Ramos (cell line): ENCODE data around the gene FKBP14.

ENCODE experiments used
- in situ Hi-C: fragments of 300-500 bp; cut with MboI; formaldehyde crosslinking; loops from one replicate; pipeline ENCODE4 v1.14.3; 2022; ENCODE audit warnings: low sequenced_read_pairs; ENCODE audit not compliant: unreplicated experiment

Gene FKBP14

DNA sequence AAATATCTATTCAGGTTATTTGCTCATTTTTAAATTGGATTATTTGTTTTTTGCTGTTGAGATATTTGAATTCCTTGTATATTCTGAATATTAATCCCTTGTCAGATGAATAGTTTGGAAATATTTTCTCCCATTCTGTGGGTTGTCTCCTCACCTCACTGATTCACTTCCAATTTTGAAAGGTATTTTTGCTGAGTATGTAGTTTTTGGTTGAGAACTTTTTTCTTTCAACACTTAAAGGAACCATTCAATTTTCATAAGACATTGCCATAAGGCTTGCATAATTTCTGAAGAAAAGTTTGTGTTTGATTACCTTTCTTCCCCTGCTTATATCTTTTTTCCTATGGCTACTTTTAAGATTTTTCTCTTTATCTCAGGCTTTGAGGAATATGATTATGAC lies 28.0 kb downstream of the FKBP14 start:
- in situ Hi-C loops: no loop called here

DNA sequence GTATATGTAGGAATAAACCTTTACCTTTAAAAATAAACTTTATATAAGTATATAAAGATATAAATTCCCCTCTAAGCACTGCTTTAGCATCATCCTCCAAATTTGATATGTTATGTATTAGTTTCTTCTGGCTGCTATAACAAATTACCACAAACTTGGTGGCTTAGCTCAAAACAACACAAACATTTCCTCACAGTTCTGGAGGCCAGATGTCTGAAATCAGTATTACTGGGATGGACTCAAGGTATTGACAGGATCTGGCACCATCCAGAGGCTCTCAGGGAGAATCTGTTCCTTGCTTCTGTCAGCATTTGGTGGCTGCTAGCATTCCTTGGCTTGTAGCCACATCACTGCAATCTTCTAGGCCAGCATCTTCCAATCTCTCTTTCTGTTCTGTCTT lies 30.2 kb downstream of the FKBP14 start:
- in situ Hi-C loops: no loop called here

- in situ Hi-C loops: no loop called here
Measured at GRCh38 chr7:29995652-29996051, 30.9 kb downstream of the FKBP14 start.

GRCh38 chr7:29993140-29993539 lies 33.4 kb downstream of the FKBP14 start:
- in situ Hi-C loops: no loop called here

DNA sequence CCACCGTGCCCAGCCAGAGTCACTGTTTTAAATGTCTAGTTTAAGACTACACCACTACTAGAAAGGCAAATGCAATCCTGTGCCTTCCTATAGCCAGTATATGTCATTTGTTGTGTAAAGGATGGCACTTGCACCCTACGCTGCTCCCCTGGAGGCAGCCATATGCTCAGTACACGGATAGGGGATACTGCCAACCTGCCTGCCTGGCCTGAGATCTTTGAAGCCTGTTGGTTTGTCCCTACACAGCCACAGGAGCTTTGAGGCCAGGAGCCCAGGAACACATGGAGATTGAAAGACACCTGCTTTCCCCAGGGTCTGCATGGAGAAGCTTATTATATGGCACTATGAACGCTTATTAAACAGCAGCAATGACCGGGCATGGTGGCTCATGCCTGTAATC lies 34.6 kb downstream of the FKBP14 start:
- in situ Hi-C loops: no loop called here

DNA sequence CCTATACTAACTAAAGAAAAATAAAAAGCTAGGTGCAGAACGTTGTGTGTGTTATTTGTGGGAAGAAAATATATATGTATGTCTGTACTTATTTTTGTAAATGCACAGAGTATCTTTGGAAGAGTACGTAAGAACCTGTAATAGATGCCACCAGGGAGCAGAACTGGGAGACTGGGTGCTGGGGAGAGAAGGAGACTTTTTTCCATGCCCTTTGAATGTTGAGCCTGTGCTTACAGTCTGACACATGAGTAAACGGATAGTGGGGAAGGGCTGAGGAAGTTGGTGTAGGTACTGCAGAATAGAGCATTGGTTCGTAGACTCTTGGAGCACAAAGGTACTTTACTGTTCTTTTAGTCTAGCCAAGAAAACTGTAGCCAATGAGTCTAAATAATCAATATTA lies 35.6 kb downstream of the FKBP14 start:
- in situ Hi-C loops: no loop called here

DNA sequence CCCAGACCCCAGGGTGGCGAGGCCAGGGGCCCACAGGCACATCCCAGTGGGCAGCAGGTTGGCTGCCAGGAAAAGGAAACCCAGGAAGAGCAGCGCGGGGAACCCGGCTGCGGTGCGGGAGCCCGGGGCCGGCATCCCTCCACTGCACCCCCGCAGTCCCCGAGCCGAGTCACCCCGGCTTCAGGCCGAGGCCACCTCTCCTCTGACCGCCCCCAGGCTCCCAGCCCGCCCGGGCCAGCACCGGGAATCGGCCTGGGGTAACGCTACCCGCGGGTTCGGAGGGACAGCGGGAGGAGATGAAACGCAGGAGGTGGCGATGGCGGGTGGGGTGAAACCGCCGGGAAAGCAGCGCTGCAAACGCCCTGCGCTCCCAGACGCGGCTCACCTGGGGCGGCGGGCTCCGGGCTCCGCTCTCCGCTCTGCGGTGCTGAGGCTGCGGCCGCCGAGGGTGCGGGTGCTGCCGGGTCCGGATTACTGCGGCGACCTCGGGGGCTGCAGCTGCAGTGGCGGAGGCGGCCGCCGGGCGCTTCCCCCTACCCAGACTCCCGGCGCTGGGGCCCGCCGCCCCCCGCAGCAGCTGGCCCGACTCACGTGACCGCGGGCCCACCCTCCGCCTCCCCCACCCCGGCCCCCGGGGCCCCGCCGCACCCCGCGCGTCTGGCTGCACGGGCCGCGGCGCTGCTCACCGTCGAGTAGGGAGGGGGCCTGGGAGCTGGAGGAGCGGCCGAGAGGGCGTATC lies 37.1 kb downstream of the FKBP14 start, which contains the start of gene SCRN1:
SCRN1 (minus strand) TSS at position 545 of the 739 bp plus-strand sequence. CDS start 20,734 bp downstream, outside the sequence.
- in situ Hi-C loops: no loop called here

- in situ Hi-C loops: no loop called here
Measured at GRCh38 chr7:29988424-29989256, 37.9 kb downstream of the FKBP14 start.

DNA sequence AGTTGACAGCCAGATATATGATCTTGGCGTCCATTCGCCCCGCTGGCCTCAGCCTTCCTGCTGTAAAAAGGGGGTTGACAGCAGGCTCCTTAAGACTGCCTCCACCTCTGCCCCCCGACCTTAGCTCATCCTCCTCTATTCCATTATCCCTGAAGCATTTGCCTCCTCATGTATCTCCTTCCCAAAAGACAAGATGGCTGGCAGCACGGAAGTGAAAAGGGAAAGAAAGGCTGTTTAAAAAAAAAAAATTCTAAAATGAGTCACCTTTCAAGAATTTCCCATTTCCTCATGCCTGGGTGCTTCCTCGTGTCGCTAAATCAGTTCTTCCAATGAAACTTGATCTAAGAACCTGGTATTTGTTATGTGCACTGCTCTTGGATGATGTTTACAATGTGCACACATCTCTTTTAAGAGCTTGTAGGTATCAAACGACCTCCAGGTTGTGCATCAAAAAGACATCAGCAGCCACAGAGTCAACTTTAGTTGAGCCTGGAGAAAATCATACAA lies 38.6 kb downstream of the FKBP14 start:
- in situ Hi-C loops: no loop called here

- in situ Hi-C loops: no loop called here
Measured at GRCh38 chr7:29987083-29987482, 39.4 kb downstream of the FKBP14 start.

GRCh38 chr7:29980151-29980550 lies 46.4 kb downstream of the FKBP14 start:
- in situ Hi-C loops: no loop called here

DNA sequence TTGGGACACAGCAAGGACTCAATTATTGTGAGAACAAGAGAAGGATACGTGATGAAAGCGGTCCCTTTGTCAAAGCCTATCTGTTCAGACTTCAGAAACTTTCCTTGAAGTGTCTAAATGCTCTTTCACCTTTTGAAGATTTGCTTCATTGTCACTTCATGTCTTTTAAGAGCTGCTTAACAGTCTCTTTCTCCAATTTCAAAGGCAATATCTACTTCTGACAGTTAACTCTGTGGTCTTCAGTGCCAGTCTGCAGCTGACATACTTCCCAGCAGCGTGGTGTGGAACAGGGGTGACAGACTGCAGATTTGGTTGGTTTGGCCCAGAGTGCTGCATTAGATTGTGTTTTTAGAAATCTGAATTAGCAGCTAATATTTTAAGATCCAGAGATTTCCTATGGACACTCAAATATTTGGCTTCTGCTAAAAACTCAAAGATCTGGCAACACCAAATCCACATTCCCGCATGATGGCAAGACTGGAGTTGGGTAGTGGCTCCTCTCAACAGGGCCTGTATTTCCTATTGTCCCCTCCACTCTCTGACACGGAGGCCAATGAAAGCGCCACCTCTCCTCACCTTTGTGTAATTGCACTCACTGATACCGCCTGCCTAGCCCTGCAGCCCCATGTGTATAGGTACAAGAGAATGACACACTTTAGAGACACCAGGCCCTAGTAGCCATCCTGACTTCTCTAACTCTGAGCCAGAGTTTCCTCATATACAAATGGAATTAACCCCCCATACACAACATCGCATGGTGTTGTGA lies 48.4 kb downstream of the FKBP14 start:
- in situ Hi-C loops: no loop called here

DNA sequence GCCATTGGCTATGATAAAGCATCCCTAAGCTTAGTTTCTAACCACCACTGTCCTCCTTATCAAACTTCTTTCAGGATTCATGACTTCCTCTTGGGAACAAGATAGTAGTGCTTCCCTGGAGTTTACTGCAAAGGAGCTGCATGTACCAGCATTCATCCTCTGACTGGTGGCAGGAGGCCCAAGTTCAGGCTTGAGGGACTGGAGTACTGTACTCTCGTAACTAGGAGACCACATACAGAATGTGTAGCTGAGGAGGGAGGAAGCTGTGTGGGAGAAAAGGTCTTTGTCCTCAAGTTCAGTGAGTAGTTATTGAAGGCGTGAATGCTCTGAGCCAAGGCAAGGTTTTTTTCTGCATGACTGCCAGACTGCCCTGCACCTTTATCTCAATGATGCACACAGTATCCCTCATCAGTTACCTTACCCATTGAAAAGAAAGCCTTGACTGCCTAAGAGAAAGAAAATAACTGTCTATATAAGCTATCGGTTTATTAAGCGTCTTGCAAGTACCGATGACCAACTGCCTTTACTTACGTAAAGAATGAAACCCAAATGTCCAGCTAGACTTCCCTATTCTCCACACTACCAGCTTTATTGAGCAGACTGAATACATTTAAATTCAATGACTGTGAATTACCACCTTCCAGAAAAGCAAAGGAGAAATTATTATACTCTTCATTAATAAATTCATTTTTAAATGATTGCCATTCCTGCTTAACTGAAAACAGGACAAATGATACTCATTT lies 49.7 kb downstream of the FKBP14 start:
- in situ Hi-C loops: no loop called here

- in situ Hi-C loops: no loop called here
Measured at GRCh38 chr7:29976266-29976665, 50.2 kb downstream of the FKBP14 start.

DNA sequence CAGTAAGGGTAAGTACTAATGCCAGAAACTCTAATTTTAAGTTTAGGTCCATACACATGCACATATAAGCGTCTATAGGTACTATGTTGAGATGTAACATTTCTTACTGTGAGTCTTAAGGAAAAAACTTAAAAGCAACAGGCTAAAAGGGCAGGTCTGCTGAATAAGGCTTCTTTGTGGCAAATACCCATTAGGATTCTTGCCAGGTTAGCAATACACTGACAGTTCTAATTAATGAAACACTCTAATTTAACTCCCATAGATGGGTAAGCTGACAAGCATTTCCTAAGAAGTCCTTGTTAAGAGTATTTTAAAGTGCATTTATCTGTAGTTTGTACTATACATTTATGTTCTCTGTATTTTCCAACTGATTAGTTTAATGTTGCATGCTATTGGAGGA lies 50.9 kb downstream of the FKBP14 start:
- in situ Hi-C loops: no loop called here

- in situ Hi-C loops: no loop called here
Measured at GRCh38 chr7:29974286-29974685, 52.2 kb downstream of the FKBP14 start.

DNA sequence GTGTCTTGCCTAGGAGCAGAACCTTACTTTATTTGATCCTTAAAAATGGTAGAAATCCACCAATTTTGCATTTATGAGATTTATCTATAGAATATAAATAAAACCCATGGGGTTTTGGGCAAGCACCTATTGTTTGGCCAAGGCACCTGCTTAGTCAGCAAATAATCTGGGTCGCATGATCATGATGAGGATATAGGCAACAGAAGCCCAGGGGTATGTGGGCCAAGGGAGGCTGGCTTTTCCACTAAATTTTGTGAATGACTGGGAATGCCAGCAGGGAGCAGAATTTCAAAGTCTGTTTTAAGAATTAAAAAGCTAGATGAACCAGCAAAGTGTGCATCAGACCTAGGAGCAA lies 54.2 kb downstream of the FKBP14 start:
- in situ Hi-C loops: no loop called here

DNA sequence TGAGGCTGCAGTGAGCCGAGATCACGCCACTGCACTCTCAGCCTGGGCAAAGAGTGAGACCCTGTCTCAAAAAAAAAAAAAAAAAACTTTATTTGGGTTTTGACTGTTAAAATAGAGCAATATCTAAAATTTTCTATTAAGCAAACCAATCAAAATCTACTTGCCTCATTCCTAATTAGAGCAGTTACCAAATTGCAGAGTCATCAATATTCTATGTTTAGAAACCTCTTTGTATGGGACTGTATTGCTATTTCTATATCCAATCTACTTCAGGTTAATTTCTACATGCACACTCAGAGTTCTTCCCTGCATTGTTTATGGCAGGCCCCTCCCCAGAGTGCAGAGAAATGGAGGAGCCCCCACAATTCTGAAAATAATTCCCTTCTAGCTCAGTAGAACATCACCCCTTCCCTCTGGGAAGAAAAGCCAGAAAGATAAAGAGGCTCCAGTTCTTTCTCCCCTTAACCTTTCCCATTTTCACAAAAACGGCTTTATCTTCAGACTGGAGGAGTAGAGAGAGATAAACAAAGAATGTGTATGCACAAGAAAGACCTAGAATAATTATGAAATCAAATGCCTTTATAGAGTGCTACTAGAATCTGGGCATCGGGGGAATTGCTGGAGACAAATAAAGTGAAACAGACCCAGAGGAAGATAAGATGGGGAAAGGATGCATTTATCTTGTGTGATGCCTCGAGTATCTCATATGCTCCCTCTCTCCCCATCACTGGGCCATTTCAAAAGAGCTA lies 54.8 kb downstream of the FKBP14 start:
- in situ Hi-C loops: no loop called here

- in situ Hi-C loops: no loop called here
Measured at GRCh38 chr7:29970158-29970557, 56.3 kb downstream of the FKBP14 start.
